HFFc6 (cell line): ENCODE measurements around the gene SLC4A1. TPM values are rescaled to one million over a fixed set of nuclear protein-coding genes. Genes with fewer than 3 reads are reported as not detected.
"Not testable (repeated sequence)": the region's sequence is repeated elsewhere in the genome, so short reads cannot be mapped to it uniquely, and the experiment has no call there.

Experiments used
- DNase-seq: peaks from one replicate; pipeline ENCODE4 v3.0.0-alpha.2; 2018
- H3K27ac Mint-ChIP-seq: 2 replicates; pipeline ENCODE4 v1.8.0; 2020; ENCODE audit warnings: mild to moderate bottlenecking, mixed read lengths
- H3K27me3 Mint-ChIP-seq: 2 replicates; pipeline ENCODE4 v1.8.0; 2021; ENCODE audit warnings: mild to moderate bottlenecking, moderate library complexity, mixed read lengths; ENCODE audit not compliant: insufficient read depth
- H3K36me3 Mint-ChIP-seq: 2 replicates; pipeline ENCODE4 v1.8.0; 2021; ENCODE audit warnings: low read depth, mixed read lengths
- H3K4me1 Mint-ChIP-seq: 2 replicates; pipeline ENCODE4 v1.8.0; 2020; ENCODE audit warnings: low read depth, mixed read lengths
- H3K4me3 Mint-ChIP-seq: 2 replicates; pipeline ENCODE4 v1.8.0; 2020; ENCODE audit warnings: mild to moderate bottlenecking, moderate library complexity, mixed read lengths
- H3K9me3 Mint-ChIP-seq: 2 replicates; pipeline ENCODE4 v1.8.0; 2020; ENCODE audit warnings: mild to moderate bottlenecking, mixed read lengths
- total RNA-seq, 6 experiments: library from RNA; stranded (reverse); fragmentation: NEBNext Ultra II Directional; extraction: Animal tissue kit (Norgen Biotek cat#: 25700); gene quantifications; 2 replicates in 1 of 6; 3 replicates in 5 of 6; pipeline ENCODE4 v1.2.3, GENCODE V29; 2021
- TF ChIP-seq, protein P1 (sequence below): fragments of 200-600 bp; sonication (generic); IDR thresholded peaks from 2 replicates; pipeline ENCODE4 v1.5.0; 2021; ENCODE audit warnings: antibody characterized with exemption, mild to moderate bottlenecking

Gene SLC4A1
- total RNA-seq, 6 experiments from 2014 or later, result not detected

DNA sequence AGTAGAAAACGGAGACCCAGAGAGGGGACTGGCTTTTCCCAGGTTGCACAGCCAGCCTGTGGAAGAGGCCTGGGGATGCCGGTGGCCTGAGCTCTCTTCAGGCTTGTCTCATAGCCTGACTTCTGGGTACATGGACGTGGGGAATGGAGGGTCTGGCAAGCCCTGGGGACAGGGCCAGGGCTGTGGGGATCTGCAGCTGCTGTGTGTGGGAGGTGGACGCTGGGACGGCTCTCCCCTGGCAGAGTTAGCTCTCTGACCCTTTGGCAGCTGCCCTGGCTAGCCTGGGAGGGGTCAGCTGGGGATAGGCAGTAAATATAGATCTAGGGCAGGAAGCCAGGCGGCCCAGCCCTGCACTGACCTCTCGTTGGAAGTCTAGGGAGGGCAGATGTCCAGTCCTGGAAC is 20.5 kb downstream of the SLC4A1 start:
- no peak overlapping the region for H3K4me3 Mint-ChIP-seq
- H3K36me3 Mint-ChIP-seq, result no peaks in the 10 kb centered on the region
- no peaks in the 10 kb centered on the region for H3K4me1 Mint-ChIP-seq
- H3K27me3 Mint-ChIP-seq, result peaks cover 14% of the 10 kb centered on the region
- TF ChIP-seq, protein P1, sequence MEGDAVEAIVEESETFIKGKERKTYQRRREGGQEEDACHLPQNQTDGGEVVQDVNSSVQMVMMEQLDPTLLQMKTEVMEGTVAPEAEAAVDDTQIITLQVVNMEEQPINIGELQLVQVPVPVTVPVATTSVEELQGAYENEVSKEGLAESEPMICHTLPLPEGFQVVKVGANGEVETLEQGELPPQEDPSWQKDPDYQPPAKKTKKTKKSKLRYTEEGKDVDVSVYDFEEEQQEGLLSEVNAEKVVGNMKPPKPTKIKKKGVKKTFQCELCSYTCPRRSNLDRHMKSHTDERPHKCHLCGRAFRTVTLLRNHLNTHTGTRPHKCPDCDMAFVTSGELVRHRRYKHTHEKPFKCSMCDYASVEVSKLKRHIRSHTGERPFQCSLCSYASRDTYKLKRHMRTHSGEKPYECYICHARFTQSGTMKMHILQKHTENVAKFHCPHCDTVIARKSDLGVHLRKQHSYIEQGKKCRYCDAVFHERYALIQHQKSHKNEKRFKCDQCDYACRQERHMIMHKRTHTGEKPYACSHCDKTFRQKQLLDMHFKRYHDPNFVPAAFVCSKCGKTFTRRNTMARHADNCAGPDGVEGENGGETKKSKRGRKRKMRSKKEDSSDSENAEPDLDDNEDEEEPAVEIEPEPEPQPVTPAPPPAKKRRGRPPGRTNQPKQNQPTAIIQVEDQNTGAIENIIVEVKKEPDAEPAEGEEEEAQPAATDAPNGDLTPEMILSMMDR, result no peak
- no peak overlapping the region for H3K27ac Mint-ChIP-seq
- H3K9me3 Mint-ChIP-seq, result no peaks in the 10 kb centered on the region
- DNase-seq, result no peak

DNA sequence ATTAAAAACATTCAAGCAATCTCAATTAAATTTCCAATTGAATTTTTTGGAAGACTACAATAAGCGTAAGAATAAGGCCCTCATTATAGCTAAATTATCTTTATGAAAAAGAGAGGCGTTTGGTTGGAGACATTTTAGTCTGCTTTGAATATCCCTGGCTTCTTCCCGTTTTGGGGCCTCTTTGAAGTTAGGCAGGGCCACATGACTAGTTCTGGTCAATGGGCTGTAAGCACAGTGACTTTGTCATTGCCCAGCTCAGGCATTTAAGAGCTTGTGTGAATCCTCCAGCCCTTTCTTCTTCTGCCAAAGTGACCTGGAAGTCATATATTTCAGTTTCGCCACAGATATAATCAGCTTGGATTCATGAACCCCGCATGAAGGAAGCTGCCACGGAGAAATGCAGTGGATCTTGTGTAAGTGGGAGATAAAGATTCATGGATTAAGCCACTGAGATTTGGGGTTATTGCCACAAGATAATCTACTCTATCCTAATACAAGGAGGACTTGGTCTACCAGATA is 26.8 kb downstream of the SLC4A1 start:
- Mint-ChIP-seq H3K4me3 (no peak overlapping the region), H3K27me3 (peaks cover 8% of the 10 kb centered on the region), H3K4me1 (no peaks in the 10 kb centered on the region), H3K27ac (no peak overlapping the region), H3K36me3 (no peaks in the 10 kb centered on the region), H3K9me3 (no peaks in the 10 kb centered on the region)
- DNase-seq, result no peak
- TF ChIP-seq, protein P1, result no peak

DNA sequence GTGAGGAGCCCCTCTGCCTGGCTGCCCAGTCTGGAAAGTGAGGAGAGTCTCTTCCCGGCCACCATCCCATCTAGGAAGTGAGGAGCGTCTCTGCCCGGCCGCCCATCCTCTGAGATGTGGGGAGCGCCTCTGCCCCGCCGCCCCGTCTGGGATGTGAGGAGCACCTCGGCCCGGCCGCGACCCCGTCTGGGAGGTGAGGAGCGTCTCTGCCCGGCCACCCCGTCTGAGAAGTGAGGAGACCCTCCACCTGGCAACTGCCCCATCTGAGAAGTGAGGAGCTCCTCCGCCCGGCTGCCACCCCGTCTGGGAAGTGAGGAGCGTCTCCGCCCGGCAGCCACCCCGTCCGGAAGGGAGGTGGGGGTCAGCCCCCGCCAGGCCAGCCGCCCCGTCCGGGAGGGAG is 30.0 kb downstream of the SLC4A1 start:
- DNase-seq, H3K36me3 Mint-ChIP-seq, H3K27me3 Mint-ChIP-seq, H3K9me3 Mint-ChIP-seq, H3K4me3 Mint-ChIP-seq, H3K27ac Mint-ChIP-seq: not testable (repeated sequence)
- peaks cover 15% of the 10 kb centered on the region for H3K4me1 Mint-ChIP-seq

DNA sequence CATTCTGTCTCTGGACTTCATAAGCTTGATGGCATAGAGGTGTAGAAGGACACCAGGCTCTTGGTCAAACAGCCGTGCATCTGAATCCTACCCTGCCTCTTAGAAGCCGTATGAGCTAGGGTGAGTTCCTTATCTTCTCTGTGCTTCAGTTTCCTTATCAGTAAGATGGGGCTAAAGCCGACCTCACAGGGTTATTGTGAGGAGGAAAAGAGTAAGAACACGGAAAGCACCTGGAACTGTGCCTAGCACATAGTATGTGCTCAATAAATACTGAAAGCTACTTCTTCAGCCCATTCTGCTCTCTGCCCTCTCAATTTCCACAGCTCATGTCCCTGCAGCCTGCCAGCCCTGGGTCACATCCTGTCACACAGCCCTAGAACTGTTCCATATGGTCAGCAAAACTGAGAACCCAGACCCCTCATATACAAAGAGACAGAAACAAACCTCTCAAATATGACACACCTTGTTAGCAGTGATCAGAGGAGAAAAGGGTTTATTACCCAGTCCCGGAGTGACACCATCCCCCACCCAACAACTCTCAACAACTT is 31.4 kb downstream of the SLC4A1 start:
- no peak overlapping the region for H3K4me3 Mint-ChIP-seq

DNA sequence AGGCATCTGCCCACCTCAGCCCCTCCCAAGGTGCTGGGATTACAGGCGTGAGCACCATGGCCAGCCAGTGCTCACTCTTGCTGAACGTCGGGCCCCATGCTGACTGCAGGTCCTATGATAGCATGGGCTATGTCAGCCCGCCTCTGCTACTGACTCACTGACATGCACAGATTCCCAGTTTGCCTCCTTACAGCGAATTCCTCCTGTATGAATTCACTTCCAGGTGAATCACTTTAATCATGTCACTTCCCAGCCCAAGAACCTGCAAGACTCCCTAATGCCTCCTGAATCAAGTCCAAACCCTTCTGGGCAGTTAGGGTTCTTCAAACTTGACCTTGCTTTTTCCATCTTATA is 32.4 kb downstream of the SLC4A1 start:
- H3K27ac Mint-ChIP-seq, result 0 out of 2 replicates have a peak overlapping the region, but pooled peaks have one; percentile 10
- H3K36me3 Mint-ChIP-seq, result no peaks in the 10 kb centered on the region
- H3K4me1 Mint-ChIP-seq, result peaks cover 15% of the 10 kb centered on the region
- peaks cover 9% of the 10 kb centered on the region for H3K27me3 Mint-ChIP-seq
- H3K9me3 Mint-ChIP-seq, result no peaks in the 10 kb centered on the region
- TF ChIP-seq, protein P1, result no peak
- no peak overlapping the region for H3K4me3 Mint-ChIP-seq
- DNase-seq, result peak; percentile 41

More for the DNA sequence above, 31.4 kb downstream of the SLC4A1 start:
- peaks cover 15% of the 10 kb centered on the region for H3K4me1 Mint-ChIP-seq
- no peak for DNase-seq
- H3K9me3 Mint-ChIP-seq, result no peaks in the 10 kb centered on the region
- H3K36me3 Mint-ChIP-seq, result no peaks in the 10 kb centered on the region
- TF ChIP-seq, protein P1, result no peak
- H3K27me3 Mint-ChIP-seq, result peaks cover 11% of the 10 kb centered on the region
- H3K27ac Mint-ChIP-seq, result no peak overlapping the region

DNA sequence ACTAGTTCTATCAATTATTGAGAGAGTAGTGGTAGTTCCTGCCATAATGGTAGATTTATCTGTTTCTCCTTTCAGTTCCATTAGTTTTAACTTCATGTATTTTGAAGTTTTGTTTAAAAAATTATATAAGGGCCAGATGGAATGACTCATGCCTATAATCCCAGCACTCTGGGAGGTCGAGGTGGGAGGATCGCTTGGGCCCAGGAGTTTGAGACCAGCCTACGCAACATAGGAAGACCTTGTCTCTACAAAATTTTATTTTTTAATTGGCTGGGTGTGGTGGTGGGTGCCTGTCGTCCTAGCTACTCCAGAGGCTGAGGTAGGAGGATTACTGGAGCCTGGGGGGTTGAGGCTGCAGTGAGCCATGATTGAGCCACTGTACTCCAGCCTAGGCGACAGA is 34.4 kb downstream of the SLC4A1 start:
- H3K9me3 Mint-ChIP-seq, result no peaks in the 10 kb centered on the region
- H3K27me3 Mint-ChIP-seq, result peaks cover 15% of the 10 kb centered on the region
- H3K36me3 Mint-ChIP-seq, result no peaks in the 10 kb centered on the region
- no peak for DNase-seq
- TF ChIP-seq, protein P1, result no peak
- H3K4me3 Mint-ChIP-seq, result no peak overlapping the region
- H3K27ac Mint-ChIP-seq, result no peak overlapping the region
- H3K4me1 Mint-ChIP-seq, result peaks cover 15% of the 10 kb centered on the region
